D341Med (cell line): ENCODE results near the gene TCEAL5.
"Not testable (repeated sequence)": the region's sequence is repeated elsewhere in the genome, so short reads cannot be mapped to it uniquely, and the experiment has no call there.

ENCODE experiments used
- DNase-seq: peaks from one replicate; pipeline ENCODE4 v3.0.0; 2012; ENCODE audit warnings: low spot score

TCEAL5 gene

DNA sequence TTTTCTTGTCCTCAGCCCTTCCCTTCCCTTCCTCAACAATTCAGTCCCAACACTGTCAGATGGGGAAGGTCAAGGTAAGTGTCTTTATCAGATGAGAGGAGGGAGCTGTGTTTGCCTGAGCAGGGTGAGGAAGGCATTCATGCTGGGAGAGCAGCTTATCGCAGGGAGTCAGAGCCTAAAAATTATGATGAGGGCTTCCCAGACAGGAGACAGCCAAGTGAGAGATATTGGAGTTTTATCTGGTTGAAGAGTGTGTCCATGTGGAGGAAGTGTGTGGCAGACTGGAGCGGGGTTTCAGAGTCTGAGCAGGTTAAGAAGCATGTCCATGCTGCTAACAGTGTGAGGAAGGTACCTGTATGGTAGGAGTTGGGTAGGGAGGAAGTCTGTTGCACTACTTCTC, 43.3 kb downstream of the TCEAL5 start:
- no peak for DNase-seq

DNA sequence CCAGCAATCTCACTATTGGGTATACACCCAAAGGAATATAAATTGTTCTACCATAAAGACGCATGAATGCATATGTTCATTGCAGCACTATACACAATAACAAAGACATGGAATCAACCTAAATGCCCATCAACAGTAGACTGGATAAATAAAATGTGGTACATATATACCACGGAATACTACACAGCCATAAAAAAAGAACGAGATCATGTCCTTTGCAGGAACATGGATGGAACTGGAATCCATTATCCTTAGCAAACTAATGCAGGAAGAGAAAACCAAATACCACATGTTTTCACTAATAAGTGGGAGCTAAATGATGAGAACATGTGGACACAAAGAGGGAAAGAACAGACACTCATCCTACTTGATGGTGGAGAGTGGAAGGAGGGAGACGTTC, 50.6 kb downstream of the TCEAL5 start:
- DNase-seq: not testable (repeated sequence)
